Limb (tissue), 2 donors: ENCODE results near the gene PDIA2.
"Not testable (repeated sequence)": the region's sequence is repeated elsewhere in the genome, so short reads cannot be mapped to it uniquely, and the experiment has no call there.

ENCODE experiments used
- DNase-seq, 2 donors: peaks; one replicate each; pipeline ENCODE4 v3.0.0-alpha.2; 2016; ENCODE audit errors: extremely low spot score in 2 of 2

PDIA2 gene

DNA sequence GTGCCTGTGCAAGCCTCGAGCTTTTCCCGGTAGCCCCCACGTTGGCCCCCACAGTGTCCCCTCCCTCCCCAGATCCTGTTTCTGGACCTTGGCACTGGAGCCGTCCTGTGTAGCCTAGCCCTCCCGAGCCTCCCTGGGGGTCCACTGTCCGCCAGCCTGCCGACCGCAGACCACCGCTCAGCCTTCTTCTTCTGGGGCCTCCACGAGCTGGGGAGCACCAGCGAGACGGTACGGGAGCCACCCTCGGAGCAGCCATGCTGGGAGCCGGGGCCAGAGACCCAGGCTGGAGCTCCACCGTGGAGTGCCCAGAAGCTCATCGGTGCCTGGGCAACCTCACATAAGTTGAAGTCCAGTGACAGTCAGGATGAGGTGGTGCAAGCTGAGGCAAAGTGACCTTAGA is 19.0 kb upstream of the PDIA2 start:
- DNase-seq = no peak

DNA sequence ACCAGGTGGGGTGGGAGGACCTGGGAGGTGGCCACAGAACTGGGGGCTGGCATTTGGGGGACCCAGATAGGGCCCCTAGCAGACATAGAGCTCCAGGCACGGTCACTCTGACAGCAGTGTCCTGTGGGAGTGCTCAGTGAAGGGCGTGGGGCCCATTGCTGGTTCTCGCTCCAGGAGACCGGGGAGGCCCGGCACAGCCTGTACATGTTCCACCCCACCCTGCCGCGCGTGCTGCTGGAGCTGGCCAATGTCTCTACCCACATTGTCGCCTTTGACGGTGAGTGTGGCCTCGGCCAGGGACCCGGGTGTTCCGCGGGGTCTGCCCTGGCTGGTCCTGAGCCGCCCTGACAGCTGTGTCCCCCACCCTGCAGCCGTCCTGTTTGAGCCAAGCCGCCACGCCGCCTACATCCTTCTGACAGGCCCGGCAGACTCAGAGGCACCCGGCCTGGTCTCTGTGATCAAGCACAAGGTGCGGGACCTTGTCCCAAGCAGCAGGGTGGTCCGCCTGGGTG is 18.5 kb upstream of the PDIA2 start:
- DNase-seq = no peak

DNA sequence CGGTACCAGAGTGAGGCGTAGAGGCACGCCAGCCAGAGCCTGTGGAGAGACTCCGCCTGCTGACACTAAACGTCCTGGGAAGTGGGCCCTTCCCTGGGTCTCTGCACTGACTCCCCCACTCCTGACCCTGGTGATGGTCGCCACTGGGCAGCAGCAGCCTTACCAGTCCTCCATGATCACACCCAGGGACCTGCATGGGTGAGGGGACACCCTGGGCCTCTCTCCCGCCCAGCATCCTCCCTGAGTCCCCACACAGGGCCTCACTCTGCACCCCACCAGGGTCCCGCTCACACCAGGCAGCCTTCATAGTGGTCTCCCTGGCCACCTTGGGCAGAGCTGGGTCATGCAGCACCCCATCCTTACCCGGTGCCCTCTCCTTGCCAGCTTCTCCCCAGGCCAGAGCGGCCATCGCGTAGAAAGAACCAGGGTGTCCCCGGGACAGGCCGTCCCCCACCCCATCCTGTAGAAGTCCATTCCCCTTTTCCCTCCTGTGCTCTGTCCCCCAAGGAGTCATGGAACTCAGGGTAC is 17.9 kb upstream of the PDIA2 start:
- no peak for DNase-seq

DNA sequence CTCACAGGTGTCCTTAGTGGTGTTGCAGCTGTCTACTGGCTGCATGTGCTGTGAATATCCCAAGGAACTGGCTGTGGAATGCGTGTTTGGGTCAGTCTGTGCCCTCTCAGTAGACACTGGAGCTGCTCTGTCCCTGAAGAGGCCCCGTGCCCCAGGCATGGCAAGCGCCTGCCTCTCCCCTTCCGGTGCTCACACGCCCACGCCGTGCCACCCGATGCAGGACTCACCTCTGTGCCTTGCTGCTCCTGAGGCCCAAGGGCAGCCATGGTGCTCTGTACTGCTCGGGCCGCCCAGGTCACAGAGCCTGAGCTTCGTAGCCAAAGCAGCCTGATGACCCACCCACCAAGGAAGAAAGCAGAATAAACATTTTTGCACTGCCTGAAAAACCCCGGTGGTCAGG is 17.3 kb upstream of the PDIA2 start:
- no peak for DNase-seq

DNA sequence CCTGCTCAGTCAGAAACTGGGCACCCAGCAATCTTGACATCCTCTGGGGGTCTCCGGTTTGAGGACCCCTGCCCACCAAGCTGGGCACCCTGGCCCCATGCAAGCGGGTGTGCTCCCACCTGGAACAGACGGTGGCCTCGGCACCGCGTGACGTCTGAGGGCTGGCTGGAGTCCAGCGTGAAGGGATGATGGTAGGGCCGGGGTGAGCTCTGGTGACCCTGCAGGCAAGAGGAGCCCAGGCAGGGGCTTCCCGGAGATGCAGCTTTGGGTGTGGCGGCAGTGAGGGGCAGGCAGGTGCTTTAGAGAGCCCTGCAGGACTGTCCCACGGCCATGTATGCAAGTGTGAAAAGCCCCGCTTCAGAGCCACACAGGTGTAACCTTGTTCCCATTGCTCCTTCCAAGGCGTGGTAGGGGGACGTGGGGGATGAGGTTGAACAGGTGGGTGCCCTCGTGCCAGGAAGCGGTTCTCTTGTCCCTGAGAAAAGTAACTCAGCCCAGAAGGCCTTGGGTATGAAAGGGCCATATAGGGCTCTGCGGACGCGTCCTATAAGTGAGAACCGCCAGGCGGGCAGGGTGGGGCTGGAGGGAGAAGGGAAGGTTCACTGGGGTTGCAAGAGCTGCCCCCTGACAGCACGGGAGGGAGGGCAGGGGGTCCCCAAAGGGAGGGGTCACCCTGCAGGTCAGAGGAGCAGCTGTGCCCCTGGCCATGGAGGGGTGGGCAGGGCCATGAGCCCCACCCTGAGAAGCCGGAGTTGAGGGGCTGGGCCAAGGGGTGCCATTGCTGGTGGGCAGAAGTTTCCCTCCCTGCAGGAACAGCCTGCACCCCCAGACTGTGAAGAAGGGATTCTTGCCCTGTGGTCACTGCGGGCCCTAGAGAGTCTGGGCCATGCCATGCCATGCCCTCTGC is 16.5 kb upstream of the PDIA2 start:
- no peak for DNase-seq

DNA sequence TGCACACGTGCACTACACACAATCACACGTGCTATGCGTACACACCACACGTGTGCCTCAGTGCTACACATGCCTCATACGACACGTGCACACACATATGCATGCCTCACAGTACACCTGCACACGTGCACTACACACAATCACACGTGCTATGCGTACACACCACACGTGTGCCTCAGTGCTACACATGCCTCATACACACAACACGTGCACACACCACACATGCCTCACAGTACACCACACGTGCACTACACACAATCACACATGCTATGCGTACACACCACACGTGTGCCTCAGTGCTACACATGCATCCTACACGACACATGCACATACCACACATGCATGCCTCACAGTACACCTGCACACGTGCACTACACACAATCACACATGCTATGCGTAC is 15.4 kb upstream of the PDIA2 start:
- not testable (repeated sequence) for DNase-seq

DNA sequence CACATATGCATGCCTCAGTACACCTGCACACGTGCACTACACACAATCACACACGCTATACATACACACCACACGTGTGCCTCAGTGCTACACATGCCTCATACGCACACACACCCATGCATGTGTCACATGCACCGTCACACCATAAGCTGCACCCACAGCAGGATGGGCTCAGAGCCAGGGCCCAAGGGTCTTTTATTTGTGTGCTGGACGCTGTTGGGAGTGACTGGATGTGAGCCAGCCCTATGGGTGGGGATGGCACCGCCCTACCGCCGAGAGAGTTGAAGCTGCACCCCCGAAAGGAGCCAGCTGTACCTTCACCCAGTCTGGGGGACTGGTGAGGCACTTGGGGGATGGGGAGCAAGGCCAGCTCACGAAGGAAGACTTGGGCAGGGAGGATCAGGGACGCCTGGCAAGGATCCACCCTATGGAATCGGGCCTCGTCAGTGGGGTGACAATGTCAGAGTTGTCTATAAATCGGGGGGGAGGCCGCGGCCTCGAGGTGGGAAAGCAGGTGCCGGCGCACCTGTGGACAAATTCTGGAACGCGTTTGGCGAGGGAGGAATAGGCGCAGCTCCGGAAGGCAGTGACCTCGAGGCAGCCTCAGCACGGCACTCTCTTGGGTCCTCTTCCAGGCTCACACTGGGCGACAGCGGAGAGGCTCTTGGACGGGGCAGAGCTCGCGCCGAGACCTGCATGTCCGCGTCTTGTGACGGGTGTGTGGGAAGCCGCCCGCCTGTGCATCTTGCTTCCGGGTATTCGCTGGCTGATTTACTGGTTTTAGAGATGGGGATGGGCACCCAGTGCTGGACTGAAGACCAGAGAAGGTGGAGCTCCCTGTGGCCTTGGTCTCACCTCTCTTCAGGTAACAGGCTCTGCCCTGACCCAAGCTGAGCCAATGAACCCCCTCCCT is 14.6 kb upstream of the PDIA2 start:
- no peak for DNase-seq

DNA sequence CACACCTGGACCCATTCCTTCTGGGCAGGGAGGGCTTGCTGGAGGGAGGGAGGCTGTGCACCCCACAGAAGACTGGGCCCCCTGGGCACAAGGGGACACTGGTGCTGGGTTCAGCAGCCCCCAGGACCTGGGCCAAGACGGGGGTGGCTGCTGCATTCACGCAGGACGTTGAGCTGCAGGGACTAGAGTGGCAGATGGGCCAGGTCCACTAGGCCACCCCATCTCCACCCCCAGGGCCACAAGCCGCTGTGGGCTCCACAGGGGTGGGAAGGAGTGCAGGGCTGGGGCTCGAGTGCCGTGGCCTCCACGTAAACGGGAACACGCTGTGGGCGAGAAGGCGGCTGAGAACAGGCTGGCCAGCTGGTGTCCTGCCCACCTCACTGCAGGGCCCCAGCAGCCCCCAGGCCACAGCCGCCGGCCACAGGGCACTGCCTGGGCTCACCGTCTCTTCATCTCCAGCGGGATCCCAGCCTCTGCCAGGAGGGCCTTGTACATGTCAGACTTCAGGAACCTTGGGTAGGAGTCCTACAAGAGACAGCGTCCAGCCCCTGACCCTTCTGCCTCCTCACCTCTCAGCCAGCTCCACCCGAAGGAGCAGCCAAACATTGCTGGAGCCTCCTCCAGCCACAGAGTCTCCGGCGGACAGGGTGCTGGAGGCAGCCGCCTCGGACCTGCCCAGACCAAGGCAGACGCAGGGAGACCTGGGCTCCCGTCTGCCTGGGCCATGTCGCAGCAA is 13.7 kb upstream of the PDIA2 start:
- DNase-seq = no peak

DNA sequence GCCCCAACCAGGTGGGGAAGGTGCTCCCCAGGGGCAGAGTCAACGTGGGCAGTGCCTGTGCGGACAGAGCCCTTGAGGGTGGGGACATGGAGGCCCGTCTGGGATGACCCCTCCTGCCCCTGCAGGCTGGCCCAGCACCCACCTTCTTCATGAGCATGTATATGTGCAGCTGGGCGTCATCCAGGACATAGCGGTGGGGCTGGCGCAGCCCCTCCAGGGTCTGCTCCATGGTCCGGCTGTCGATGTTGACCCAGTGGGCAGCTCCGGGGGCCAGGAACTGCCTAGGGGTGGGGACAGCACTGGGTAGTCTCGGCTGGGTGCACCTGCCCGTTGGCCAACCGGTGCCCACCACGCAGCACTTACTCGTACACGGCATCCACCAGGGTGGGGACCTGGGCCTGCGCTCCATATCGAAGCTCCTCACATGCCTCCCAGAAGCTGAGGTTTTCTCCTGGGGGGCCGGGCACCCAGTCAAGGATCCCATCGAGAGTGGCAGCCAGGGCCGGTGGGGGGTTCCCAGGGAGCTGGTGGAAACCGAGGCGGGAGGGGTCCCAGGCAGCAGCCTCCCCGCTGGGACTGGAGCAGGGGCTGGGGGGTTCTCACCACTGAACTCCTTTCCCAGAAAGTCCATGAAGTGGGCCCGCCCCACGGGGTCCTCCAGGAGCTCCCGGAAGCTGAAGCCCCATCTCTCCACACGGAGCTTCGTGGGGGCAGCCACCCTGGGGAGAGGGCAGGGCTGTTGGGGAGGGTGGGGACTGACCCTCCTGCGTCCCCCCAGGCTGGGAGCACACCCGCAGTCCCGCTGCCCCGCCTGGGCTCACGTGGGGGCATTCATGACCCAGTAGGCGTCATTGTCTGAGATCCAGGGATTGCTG is 12.3 kb upstream of the PDIA2 start:
- no peak for DNase-seq

DNA sequence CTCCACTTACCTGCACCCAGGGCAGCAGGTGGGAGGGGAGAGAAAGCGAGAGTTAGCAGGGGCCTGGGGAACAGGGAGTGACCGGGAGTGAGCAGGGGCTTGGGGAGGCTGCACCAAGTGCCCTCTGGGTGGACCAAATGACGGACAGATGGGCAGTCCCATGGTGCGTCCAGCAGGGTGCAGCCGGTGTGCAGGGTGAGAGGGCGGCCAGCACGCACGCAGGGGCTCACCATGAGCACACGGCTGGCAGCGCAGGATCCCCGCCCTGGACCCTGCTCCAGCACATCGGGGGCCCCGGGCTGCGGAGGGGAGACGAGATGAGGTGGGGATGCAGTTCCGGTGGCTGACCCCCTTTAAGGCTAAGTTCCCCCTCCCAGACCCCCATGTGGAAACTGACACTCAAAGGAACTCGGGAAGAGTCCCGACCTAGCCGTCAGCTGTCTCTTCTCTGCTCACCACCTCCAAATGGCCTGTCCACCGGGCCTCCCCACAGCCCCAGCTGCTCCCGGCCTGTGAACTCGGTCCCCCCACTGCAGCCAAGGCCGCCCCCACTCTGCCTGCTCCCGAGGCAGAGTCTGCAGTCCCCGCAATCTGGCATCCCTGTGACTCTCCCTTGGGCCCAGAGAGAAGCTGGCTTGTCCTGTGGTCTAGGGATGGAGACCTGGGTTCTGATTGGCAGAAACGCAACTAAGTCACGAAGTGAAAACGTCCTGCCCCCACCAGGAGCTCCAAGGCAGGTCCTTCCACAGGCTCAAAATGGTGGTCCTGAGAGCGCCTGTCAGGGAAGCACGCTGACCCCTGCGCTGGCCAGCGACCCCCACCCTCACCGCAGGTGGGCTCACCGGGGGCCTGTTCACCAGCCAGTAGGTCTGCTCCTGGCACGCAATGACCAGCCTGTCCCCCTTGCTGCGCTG is 10.1 kb upstream of the PDIA2 start:
- DNase-seq = no peak

DNA sequence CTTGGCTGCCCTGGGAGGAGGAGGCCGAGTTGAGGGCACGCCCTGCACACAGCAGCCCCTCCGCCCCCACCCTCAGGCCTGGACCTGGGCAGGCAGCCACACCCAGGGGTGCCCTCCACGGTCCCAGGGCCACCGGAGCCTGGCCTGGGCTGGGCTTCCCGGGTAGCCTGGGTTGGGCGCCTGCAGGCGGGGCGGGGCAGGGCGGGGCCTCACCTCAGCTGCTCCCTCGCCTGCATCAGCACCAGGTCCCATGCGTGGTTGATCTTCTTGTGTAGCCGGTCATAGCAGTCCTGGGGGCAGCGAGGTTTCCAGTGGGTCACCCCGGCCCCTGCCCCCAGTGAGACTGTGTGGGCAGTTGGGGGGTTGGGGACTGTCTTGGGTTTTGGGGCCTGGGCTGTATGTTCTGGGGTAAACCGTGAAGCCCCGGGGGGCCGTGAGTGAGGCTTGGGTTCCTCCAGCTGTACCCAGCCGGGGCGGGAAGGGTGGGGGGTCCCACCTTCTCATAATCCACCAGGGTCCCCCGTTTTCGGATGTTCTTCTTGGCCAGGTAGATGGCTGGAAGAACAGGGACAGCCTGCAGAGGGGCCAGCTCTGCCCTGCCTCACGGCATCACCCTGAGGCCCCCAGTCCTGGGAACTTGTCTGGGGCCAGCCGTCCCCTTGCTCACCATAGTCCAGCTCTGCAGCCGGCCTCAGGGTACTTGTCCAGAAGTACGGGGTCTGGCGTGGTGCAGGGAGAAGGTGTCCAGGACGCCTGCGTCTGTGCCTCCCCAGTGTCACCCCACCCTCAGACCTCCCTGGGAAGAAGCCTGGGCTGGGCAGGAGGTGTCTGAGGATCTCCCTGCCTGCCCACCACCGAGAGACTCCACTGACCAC is 9.2 kb upstream of the PDIA2 start:
- DNase-seq = no peak

DNA sequence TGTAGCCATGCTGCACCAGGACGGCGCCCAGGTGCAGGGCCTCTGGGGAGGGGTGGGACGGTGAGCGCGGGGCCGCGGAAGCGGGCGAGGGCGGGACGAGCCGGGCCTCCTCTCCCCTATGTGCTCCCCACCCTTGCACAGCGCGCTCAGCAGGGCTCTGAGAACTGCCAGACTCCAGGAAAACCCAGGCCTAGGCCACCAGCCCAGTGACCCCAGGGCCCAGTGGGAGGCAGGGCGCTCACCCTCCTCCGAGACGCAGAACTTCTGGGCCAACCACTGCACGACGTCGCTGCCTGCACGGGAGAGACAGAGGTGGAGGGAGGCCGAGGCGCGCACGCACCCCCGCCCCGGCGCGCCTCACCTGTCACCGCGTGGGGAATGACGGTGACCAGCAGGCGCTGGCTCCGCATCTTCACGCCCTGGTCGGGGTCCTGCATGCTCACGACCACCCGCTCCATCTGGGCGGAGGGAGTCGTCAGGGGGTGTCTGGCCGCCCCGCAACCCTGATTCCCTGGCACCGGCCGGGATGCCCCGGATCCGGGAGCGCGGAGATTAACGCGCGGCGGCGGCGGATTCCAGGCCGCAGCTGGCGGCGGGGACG is 7.8 kb upstream of the PDIA2 start:
- peak in 1 of 2 donors; percentile 56 for DNase-seq

DNA sequence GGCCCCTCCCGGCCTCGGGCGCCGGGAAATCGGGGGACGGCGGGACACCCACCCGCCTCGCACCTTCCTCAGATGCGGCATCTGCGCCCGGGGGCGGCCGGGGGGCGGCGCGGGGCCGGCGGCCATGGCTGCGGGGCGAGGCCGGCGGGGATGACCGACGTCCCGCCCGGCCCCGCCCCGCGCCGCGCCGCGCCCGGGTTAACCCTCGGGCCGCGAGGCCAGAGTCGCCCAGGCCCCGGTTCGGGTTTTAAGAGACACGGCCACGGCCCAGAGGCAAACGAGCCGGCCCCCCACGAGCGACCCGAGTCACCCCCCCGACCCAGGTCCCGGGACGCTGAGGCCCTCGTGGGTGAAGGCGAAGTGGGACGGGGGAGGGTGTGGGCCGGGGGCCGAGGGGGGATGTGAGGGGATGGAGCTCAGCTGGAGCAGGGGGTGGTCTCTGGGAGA is 7.2 kb upstream of the PDIA2 start, which contains the start of gene RGS11:
Gene RGS11, minus strand, starts transcription at position 159 of the 447 bp plus-strand sequence. Its CDS starts 33 bp downstream, at position 126.
- no peak for DNase-seq

DNA sequence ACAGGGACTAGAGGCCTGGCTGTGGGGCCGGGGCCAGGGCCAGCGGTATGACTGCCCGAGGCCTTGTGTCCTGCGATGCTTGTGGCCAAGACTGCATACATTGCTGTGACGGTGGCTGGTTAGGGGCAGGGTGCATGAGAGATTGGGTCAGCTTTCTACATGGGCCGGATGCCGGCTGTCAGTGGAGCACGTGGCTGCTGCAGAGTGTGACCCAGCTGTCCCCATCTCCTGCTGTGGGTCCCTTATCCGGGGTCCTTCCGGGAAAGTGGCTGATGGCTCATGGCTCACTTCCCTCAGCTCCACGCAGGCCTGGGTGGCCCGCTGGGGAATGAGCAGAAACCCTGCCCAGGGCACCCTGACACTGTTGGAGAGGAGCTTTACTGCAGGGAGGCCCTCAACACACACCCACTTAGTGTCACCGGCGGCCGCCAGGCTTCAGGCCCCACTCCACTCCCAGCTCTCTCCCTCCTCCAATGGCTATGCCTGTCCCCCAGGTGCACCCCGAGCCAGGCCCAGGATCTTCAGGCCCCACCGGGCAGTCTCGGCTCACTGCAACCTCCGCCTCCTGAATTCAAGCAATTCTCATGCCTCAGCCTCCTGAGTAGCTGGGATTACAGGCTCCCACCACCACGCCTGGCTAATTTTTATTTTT is 6.4 kb upstream of the PDIA2 start:
- no peak for DNase-seq

DNA sequence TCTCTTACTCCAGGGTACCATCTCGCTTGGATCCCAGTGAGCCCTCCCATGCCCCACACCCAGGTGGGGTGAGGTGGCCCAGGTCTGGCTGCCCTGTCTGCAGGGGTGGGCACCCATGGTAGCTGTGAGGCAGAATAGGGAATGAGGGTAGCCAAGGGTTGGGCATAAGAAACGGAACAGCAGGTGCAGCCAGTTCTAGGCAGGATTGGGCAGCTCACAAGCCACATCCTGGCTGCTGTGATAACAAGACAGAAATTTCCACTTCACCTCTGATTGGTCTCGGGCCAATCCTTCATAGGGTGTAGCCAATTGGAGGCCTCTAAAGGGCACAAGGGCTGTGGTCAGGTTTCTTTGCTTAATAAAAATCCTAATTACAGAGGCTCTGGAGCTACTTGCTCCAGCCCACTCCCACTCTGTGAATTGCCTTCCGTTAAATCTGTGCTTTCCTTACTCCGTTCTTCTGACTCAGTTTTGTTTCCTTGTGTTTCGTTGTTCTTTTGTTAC is 4.0 kb upstream of the PDIA2 start:
- DNase-seq = no peak

DNA sequence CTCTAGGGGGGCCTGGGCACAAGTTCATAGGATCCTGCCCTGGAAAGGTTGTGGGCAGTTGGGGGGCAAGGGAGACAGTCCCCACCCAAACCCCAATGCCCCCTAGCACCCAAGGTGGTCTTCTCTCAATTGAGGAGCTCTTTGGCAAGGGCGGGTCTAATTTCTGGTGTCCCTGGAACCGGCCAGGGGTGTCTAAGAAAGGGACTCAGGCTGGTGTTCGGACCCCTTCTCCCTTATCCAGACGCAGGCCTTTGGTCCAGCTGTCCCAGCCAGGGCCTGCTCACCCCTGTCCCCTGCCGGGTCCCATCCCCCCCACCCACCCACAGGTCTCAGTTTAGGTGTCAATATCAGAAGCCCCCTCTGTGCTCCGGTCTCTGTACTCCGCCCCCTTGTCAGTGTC is 3.4 kb upstream of the PDIA2 start:
- no peak for DNase-seq

DNA sequence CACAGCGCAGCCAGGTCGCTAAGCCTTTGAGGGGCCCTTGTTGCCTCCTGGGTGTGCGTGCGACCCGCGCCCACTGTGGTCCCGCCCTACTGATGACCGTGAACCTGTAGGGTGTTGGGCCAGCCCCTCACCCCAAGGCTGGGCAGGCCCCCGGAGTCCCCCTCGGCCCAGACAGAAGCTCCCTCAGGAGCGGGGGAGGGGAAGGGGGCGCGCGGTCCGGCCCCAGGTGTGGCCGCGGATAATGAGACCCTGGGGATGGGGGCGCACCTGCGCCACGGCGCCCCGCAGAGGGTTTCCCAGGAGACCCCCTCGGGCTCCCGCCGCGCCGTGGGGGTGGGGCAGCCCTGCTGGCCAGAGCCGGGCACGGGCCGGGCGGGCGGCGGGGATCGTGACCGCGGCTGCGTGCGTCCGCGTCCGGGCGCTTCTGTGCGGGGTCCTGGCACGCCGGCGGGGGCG is 2.9 kb upstream of the PDIA2 start:
- DNase-seq = no peak
